ENCODE results near the gene TMEM14A. TPM values are rescaled to one million over a fixed set of nuclear protein-coding genes. Genes with fewer than 3 reads are reported as not detected.
"Not testable (repeated sequence)": the region's sequence is repeated elsewhere in the genome, so short reads cannot be mapped to it uniquely, and the experiment has no call there.

The TMEM14A gene
- total RNA-seq, 1 donor from 2014 or later, result 12.2 TPM

- intact Hi-C loops (cut with micrococcal nuclease), result loop anchor here (1.0 to 10.0 kb wide), 10 partner anchors 8 to 821 kb away; partner anchors contain the start of genes EFHC1, MCM3 and TMEM14A
- Mint-ChIP-seq H3K9me3 (no peaks in the 10 kb centered on the region), H3K27ac (no peak overlapping the region), H3K4me3 (no peak overlapping the region), H3K4me1 (ENCODE audit: low read depth) (peaks cover 10% of the 10 kb centered on the region), H3K36me3 (ENCODE audit: low read depth) (peaks cover 3% of the 10 kb centered on the region), H3K27me3 (ENCODE audit: insufficient read depth) (no peaks in the 10 kb centered on the region)
- peak; percentile 30 for DNase-seq (ENCODE audit: low spot score)
Observed at GRCh38 chr6:52663120-52663935, 7.6 kb upstream of the TMEM14A start.

GRCh38 chr6:52663936-52664185, 7.1 kb upstream of the TMEM14A start:
- no peak overlapping the region for H3K27ac Mint-ChIP-seq
- no peaks in the 10 kb centered on the region for H3K27me3 Mint-ChIP-seq (ENCODE audit: insufficient read depth)
- H3K36me3 Mint-ChIP-seq (ENCODE audit: low read depth), result peaks cover 3% of the 10 kb centered on the region
- peaks cover 10% of the 10 kb centered on the region for H3K4me1 Mint-ChIP-seq (ENCODE audit: low read depth)
- DNase-seq (ENCODE audit: low spot score), result no peak
- H3K9me3 Mint-ChIP-seq, result no peaks in the 10 kb centered on the region
- no peak overlapping the region for H3K4me3 Mint-ChIP-seq
- intact Hi-C loops (cut with micrococcal nuclease), result loop anchor here (1.0 to 10.0 kb wide), 13 partner anchors 7 to 821 kb away; partner anchors contain the start of genes EFHC1, MCM3, PAQR8 and TMEM14A

GRCh38 chr6:52664186-52664990, 6.5 kb upstream of the TMEM14A start:
- peak; percentile 68 for DNase-seq (ENCODE audit: low spot score)
- H3K9me3 Mint-ChIP-seq, result no peaks in the 10 kb centered on the region
- intact Hi-C loops (cut with micrococcal nuclease), result loop anchor here (1.0 to 10.0 kb wide), 6 partner anchors 67 to 820 kb away; partner anchors contain the start of gene PAQR8
- H3K4me3 Mint-ChIP-seq, result no peak overlapping the region
- H3K4me1 Mint-ChIP-seq (ENCODE audit: low read depth), result peaks cover 10% of the 10 kb centered on the region
- H3K27me3 Mint-ChIP-seq (ENCODE audit: insufficient read depth), result no peaks in the 10 kb centered on the region
- no peak overlapping the region for H3K27ac Mint-ChIP-seq
- H3K36me3 Mint-ChIP-seq (ENCODE audit: low read depth), result peaks cover 3% of the 10 kb centered on the region

GRCh38 chr6:52664991-52665686, 5.8 kb upstream of the TMEM14A start:
- H3K27ac Mint-ChIP-seq, result no peak overlapping the region
- no peaks in the 10 kb centered on the region for H3K27me3 Mint-ChIP-seq (ENCODE audit: insufficient read depth)
- intact Hi-C loops (cut with micrococcal nuclease), result loop anchor here (1.0 to 10.0 kb wide), 6 partner anchors 68 to 820 kb away; partner anchors contain the start of gene PAQR8
- peaks cover 3% of the 10 kb centered on the region for H3K36me3 Mint-ChIP-seq (ENCODE audit: low read depth)
- no peaks in the 10 kb centered on the region for H3K9me3 Mint-ChIP-seq
- H3K4me1 Mint-ChIP-seq (ENCODE audit: low read depth), result peaks cover 10% of the 10 kb centered on the region
- no peak overlapping the region for H3K4me3 Mint-ChIP-seq
- DNase-seq (ENCODE audit: low spot score), result no peak

- DNase-seq (ENCODE audit: low spot score), result no peak
- Mint-ChIP-seq H3K27me3 (ENCODE audit: insufficient read depth) (no peaks in the 10 kb centered on the region), H3K36me3 (ENCODE audit: low read depth) (peaks cover 3% of the 10 kb centered on the region), H3K4me1 (ENCODE audit: low read depth) (peaks cover 16% of the 10 kb centered on the region), H3K27ac (no peak overlapping the region), H3K9me3 (no peaks in the 10 kb centered on the region), H3K4me3 (peak overlapping the region; percentile 50)
- intact Hi-C loops (cut with micrococcal nuclease), result loop anchor here (10.0 kb wide), 1 partner anchor 819 kb away; no protein-coding TSS in a partner anchor
Observed at GRCh38 chr6:52666071-52666470, 4.8 kb upstream of the TMEM14A start.

- intact Hi-C loops (cut with micrococcal nuclease), result loop anchor here (10.0 kb wide), 1 partner anchor 818 kb away; no protein-coding TSS in a partner anchor
- H3K9me3 Mint-ChIP-seq, result no peaks in the 10 kb centered on the region
- no peak for DNase-seq (ENCODE audit: low spot score)
- peaks cover 20% of the 10 kb centered on the region for H3K4me1 Mint-ChIP-seq (ENCODE audit: low read depth)
- H3K4me3 Mint-ChIP-seq, result no peak overlapping the region
- no peaks in the 10 kb centered on the region for H3K27me3 Mint-ChIP-seq (ENCODE audit: insufficient read depth)
- H3K36me3 Mint-ChIP-seq (ENCODE audit: low read depth), result peaks cover 3% of the 10 kb centered on the region
- no peak overlapping the region for H3K27ac Mint-ChIP-seq
Observed at GRCh38 chr6:52666523-52666922, 4.4 kb upstream of the TMEM14A start.

DNA sequence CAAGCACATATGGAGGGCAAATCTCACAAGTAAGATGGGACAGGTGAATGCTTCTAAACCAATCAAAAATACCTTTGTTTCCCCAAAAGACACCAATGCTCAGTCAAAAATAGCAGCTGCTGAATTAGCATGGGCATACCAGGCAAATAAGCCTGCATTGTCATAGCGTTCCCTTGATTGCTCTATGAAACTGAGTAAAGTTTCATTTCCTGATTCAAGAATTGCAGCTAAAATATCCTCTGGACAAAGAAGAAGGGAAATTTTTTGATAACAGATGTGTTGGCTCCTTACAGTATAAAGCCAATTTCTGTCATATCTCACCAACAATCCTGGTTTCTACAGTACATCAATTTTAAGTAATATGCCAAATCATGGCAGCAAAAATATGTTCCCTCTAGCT, 3.3 kb upstream of the TMEM14A start:
- intact Hi-C loops (cut with micrococcal nuclease), result loop anchor here (10.0 kb wide), 1 partner anchor 817 kb away; no protein-coding TSS in a partner anchor
- peaks cover 27% of the 10 kb centered on the region for H3K4me1 Mint-ChIP-seq (ENCODE audit: low read depth)
- H3K27me3 Mint-ChIP-seq (ENCODE audit: insufficient read depth), result peaks cover 5% of the 10 kb centered on the region
- DNase-seq (ENCODE audit: low spot score), result no peak
- H3K4me3 Mint-ChIP-seq, result no peak overlapping the region
- no peaks in the 10 kb centered on the region for H3K9me3 Mint-ChIP-seq
- H3K36me3 Mint-ChIP-seq (ENCODE audit: low read depth), result peaks cover 5% of the 10 kb centered on the region
- H3K27ac Mint-ChIP-seq, result no peak overlapping the region

GRCh38 chr6:52671676-52672075, 763 bp downstream of the TMEM14A start:
- peaks cover 9% of the 10 kb centered on the region for H3K36me3 Mint-ChIP-seq (ENCODE audit: low read depth)
- H3K27ac Mint-ChIP-seq, result no peak overlapping the region
- intact Hi-C loops (cut with micrococcal nuclease), result loop anchor here (1.0 to 5.0 kb wide), 4 partner anchors 8 to 876 kb away; partner anchors contain the start of genes EFHC1, GCLC and GSTA4
- no peaks in the 10 kb centered on the region for H3K9me3 Mint-ChIP-seq
- H3K4me3 Mint-ChIP-seq, result peak overlapping the region; percentile 92
- no peak for DNase-seq (ENCODE audit: low spot score)
- H3K4me1 Mint-ChIP-seq (ENCODE audit: low read depth), result peaks cover 33% of the 10 kb centered on the region
- peaks cover 5% of the 10 kb centered on the region for H3K27me3 Mint-ChIP-seq (ENCODE audit: insufficient read depth)

GRCh38 chr6:52672412-52673025, 1.6 kb downstream of the TMEM14A start:
- H3K27ac Mint-ChIP-seq, result no peak overlapping the region
- peak overlapping the region; percentile 92 for H3K4me3 Mint-ChIP-seq
- DNase-seq (ENCODE audit: low spot score), result no peak
- peaks cover 5% of the 10 kb centered on the region for H3K27me3 Mint-ChIP-seq (ENCODE audit: insufficient read depth)
- no peaks in the 10 kb centered on the region for H3K9me3 Mint-ChIP-seq
- peaks cover 7% of the 10 kb centered on the region for H3K36me3 Mint-ChIP-seq (ENCODE audit: low read depth)
- intact Hi-C loops (cut with micrococcal nuclease), result loop anchor here (5.0 kb wide), 2 partner anchors 325 to 875 kb away; partner anchors contain the start of genes GCLC and GSTA4
- peaks cover 27% of the 10 kb centered on the region for H3K4me1 Mint-ChIP-seq (ENCODE audit: low read depth)

DNA sequence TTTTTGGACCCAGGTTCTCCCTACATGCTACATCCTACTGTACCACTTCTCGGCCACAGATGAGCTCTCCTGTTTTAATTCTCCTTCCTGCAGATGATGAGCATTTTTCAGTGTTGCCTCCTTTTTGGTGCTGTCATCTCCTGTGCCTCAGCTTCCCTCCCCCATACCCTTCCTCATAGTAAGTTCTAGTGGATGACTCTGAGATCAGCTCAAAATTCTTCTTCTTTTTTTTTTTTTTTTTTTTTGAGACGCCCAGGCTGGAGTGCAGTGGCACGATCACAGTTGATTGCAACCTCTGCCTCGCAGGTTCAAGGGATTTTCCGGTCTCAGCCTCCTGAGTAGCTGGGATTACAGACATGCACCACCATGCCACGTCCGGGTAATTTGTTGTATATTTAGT, 3.8 kb downstream of the TMEM14A start:
- Mint-ChIP-seq H3K36me3 (ENCODE audit: low read depth) (peaks cover 9% of the 10 kb centered on the region), H3K27me3 (ENCODE audit: insufficient read depth) (peaks cover 5% of the 10 kb centered on the region), H3K27ac (no peak overlapping the region), H3K4me3 (no peak overlapping the region), H3K4me1 (ENCODE audit: low read depth) (peaks cover 26% of the 10 kb centered on the region), H3K9me3 (no peaks in the 10 kb centered on the region)
- no peak for DNase-seq (ENCODE audit: low spot score)
- intact Hi-C loops (cut with micrococcal nuclease), result loop anchor here (5.0 kb wide), 2 partner anchors 323 to 873 kb away; partner anchors contain the start of genes GCLC and GSTA4

DNA sequence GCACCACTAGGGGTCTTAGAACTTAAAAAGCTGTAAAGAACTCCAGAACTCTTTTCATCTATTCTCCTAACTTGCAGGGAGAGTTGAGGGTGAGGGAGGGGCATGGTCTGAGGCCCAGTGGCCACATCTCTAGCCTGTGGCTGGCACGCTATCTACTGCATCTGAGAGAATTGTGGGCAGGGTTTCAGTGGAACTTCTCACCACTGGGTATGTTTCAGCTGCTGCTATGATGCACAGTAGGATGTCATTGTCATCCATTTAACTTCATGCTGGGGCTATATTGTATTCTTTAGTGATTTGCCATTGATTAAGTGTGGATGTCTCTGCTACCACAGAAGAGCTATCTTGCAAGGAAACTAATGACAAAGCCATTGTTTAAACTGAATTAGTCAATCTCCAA, 4.5 kb downstream of the TMEM14A start:
- peaks cover 25% of the 10 kb centered on the region for H3K4me1 Mint-ChIP-seq (ENCODE audit: low read depth)
- no peaks in the 10 kb centered on the region for H3K9me3 Mint-ChIP-seq
- H3K4me3 Mint-ChIP-seq, result no peak overlapping the region
- no peak overlapping the region for H3K27ac Mint-ChIP-seq
- DNase-seq (ENCODE audit: low spot score), result no peak
- H3K27me3 Mint-ChIP-seq (ENCODE audit: insufficient read depth), result peaks cover 5% of the 10 kb centered on the region
- intact Hi-C loops (cut with micrococcal nuclease), result no loop called here
- H3K36me3 Mint-ChIP-seq (ENCODE audit: low read depth), result peaks cover 9% of the 10 kb centered on the region

DNA sequence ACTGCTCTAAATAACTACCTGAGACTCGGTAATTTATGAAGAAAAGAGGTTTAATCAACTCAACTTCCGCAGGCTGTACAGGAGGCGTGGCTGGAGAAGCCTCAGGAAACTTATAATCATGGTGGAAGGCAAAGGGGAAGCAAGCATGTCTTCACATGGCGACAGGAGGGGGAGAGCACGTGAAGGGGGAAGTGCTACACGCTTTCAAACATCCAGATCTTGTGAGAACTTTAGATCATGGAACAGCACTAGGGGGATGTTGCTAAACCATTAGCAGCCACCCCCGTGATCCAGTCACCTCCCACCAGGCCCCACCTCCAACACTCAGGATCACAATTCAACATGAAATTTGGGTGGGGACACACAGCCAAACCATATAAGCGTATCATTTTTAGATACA, 5.7 kb downstream of the TMEM14A start:
- H3K4me3 Mint-ChIP-seq; intact Hi-C loops (cut with micrococcal nuclease); H3K27me3 Mint-ChIP-seq (ENCODE audit: insufficient read depth); H3K27ac Mint-ChIP-seq; H3K9me3 Mint-ChIP-seq; DNase-seq (ENCODE audit: low spot score); H3K36me3 Mint-ChIP-seq (ENCODE audit: low read depth): not testable (repeated sequence)
- H3K4me1 Mint-ChIP-seq (ENCODE audit: low read depth), result peaks cover 15% of the 10 kb centered on the region
